DOHH2 (cell line): ENCODE data around the gene AGGF1.

ENCODE experiments used
- H3F3A ChIP-seq: fragments of 200-600 bp; sonication (generic), shearing (Covaris generic); 2 replicates; pipeline ENCODE4 v1.6.0; 2016; ENCODE audit warnings: antibody characterized with exemption, mild to moderate bottlenecking; ENCODE audit not compliant: control insufficient read depth, insufficient read depth
- H3K27ac ChIP-seq: fragments of 200-600 bp; sonication (generic); 2 replicates; pipeline ENCODE4 v1.5.1; 2014; ENCODE audit warnings: low read depth, mild to moderate bottlenecking, low read length, moderate library complexity
- H3K27me3 ChIP-seq: fragments of 200-600 bp; sonication (generic); 2 replicates; pipeline ENCODE4 v1.6.1; 2014; ENCODE audit warnings: mild to moderate bottlenecking, low read length, mixed read lengths; ENCODE audit not compliant: control insufficient read depth
- H3K36me3 ChIP-seq: fragments of 200-600 bp; sonication (generic); 2 replicates; pipeline ENCODE4 v1.6.1; 2014; ENCODE audit warnings: mild to moderate bottlenecking, low read length, moderate library complexity, mixed read lengths; ENCODE audit not compliant: control insufficient read depth
- H3K4me1 ChIP-seq: fragments of 200-600 bp; sonication (generic); 2 replicates; pipeline ENCODE4 v1.6.1; 2014; ENCODE audit warnings: mild to moderate bottlenecking, low read length, mixed read lengths; ENCODE audit not compliant: control insufficient read depth
- H3K4me2 ChIP-seq: fragments of 200-600 bp; sonication (generic); 2 replicates; pipeline ENCODE4 v1.6.0; 2014; ENCODE audit warnings: mild to moderate bottlenecking, low read length, moderate library complexity
- H3K4me3 ChIP-seq: fragments of 200-600 bp; sonication (generic); 2 replicates; pipeline ENCODE4 v1.5.1; 2014; ENCODE audit warnings: mild to moderate bottlenecking, low read length, mixed read lengths
- H3K79me2 ChIP-seq: fragments of 200-600 bp; sonication (generic); 2 replicates; pipeline ENCODE4 v1.6.1; 2014; ENCODE audit warnings: mild to moderate bottlenecking, low read length, mixed read lengths; ENCODE audit not compliant: control insufficient read depth
- H3K9me2 ChIP-seq: fragments of 200-600 bp; sonication (generic); replicated peaks from 2 replicates; pipeline ENCODE4 v1.6.1; 2014; ENCODE audit warnings: mild to moderate bottlenecking, low read length, mixed read lengths; ENCODE audit not compliant: control insufficient read depth
- H3K9me3 ChIP-seq: fragments of 200-600 bp; sonication (generic); 2 replicates; pipeline ENCODE4 v1.6.1; 2014; ENCODE audit warnings: antibody characterized with exemption, low read length, mixed read lengths; ENCODE audit not compliant: control insufficient read depth, insufficient read depth
- H4K20me1 ChIP-seq: fragments of 200-600 bp; sonication (generic); 2 replicates; pipeline ENCODE4 v1.6.0; 2014; ENCODE audit warnings: low read depth, mild to moderate bottlenecking, antibody characterized with exemption, low read length, moderate library complexity; ENCODE audit not compliant: control insufficient read depth, insufficient read depth
- EZH2phosphoT487 ChIP-seq: fragments of 200-600 bp; sonication (generic); IDR thresholded peaks from 2 replicates; pipeline ENCODE4 v1.6.1; 2017; ENCODE audit warnings: borderline replicate concordance, mild to moderate bottlenecking, antibody characterized with exemption, low read length, moderate library complexity, mixed read lengths
- TF ChIP-seq, protein P1 (sequence below): fragments of 200-600 bp; sonication (generic); IDR thresholded peaks from one replicate; pipeline ENCODE4 v1.5.1; 2014; ENCODE audit warnings: antibody characterized with exemption, mild to moderate bottlenecking, low read depth, low read length; ENCODE audit not compliant: poor library complexity, severe bottlenecking

AGGF1 gene

DNA sequence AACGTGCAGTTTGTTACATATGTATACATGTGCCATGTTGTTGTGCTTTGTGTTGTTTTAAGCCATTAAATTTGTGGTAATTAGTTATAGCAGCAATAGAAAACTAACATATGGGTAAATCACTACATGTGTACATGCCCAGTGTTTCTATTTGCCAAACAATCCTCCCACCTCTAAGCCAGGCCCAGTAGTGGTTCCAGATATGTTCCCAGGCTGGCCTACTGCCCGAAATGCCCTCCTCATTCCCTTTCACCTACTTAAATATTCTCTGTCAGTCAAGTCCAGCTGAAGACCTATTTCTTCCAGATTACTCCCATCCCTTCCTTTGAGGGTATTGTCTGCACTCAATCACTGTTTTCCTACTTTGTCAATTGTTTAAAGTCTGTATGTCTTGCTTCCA lies 24.1 kb upstream of the AGGF1 start:
- Histone ChIP-seq H3K9me3 (no peaks in the 10 kb centered on the region), H3K27me3 (no peaks in the 10 kb centered on the region)

DNA sequence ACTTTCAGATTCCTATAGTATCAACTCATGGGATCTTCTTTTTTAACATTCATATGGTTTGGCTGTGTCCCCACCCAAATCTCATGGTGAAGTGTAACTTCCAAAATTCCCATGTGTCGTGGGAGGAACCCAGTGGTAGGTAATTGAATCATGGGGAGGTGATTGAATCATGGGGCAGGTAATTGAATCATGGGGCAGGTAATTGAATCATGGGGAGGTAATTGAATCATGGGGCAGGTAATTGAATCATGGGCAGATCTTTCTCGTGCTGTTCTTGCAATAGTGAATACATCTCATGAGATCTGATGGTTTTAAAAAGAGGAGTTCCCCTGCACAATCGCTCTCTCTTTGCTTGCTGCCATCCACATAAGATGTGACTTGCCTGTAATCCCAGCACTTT lies 21.8 kb upstream of the AGGF1 start:
- Histone ChIP-seq H3K27ac (no peak overlapping the region), H3K79me2 (no peaks in the 10 kb centered on the region), H4K20me1 (no peaks in the 10 kb centered on the region), H3K4me2 (no peak overlapping the region), H3K4me1 (no peaks in the 10 kb centered on the region), H3F3A (no peaks in the 10 kb centered on the region), H3K27me3 (no peaks in the 10 kb centered on the region), H3K36me3 (no peaks in the 10 kb centered on the region), H3K9me3 (no peaks in the 10 kb centered on the region), H3K4me3 (no peak overlapping the region), H3K9me2 (no peaks in the 10 kb centered on the region)
- no peak for TF ChIP-seq EZH2phosphoT487

More for the DNA sequence above, 24.1 kb upstream of the AGGF1 start:
- Histone ChIP-seq H3K36me3 (no peaks in the 10 kb centered on the region), H3F3A (no peaks in the 10 kb centered on the region), H3K79me2 (no peaks in the 10 kb centered on the region), H3K4me3 (no peak overlapping the region), H3K4me2 (no peak overlapping the region), H3K27ac (no peak overlapping the region), H4K20me1 (no peaks in the 10 kb centered on the region), H3K4me1 (no peaks in the 10 kb centered on the region), H3K9me2 (no peaks in the 10 kb centered on the region)
- TF ChIP-seq, protein P1, sequence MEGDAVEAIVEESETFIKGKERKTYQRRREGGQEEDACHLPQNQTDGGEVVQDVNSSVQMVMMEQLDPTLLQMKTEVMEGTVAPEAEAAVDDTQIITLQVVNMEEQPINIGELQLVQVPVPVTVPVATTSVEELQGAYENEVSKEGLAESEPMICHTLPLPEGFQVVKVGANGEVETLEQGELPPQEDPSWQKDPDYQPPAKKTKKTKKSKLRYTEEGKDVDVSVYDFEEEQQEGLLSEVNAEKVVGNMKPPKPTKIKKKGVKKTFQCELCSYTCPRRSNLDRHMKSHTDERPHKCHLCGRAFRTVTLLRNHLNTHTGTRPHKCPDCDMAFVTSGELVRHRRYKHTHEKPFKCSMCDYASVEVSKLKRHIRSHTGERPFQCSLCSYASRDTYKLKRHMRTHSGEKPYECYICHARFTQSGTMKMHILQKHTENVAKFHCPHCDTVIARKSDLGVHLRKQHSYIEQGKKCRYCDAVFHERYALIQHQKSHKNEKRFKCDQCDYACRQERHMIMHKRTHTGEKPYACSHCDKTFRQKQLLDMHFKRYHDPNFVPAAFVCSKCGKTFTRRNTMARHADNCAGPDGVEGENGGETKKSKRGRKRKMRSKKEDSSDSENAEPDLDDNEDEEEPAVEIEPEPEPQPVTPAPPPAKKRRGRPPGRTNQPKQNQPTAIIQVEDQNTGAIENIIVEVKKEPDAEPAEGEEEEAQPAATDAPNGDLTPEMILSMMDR = no peak
- TF ChIP-seq EZH2phosphoT487 = no peak

DNA sequence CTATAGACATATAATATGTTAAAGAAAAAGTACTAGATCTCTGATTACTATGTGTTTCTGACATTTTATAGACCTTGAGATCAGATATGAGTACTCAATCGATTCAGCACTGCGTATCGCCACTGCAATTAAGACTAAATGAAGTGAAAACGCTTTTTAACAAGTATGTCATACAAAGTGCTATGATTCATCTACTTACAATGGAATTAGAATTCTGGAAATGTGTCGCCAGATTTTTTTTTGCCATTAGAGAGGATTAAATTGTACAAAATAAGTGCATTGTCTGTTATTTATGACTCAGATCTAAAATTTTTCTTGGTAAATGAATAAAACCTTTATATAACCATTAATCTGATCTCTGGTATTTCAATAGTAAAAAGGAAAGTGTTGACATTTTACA lies 20.0 kb upstream of the AGGF1 start:
- no peaks in the 10 kb centered on the region for H3K4me1 ChIP-seq
- TF ChIP-seq, protein P1 = no peak
- no peak for TF ChIP-seq EZH2phosphoT487
- no peak overlapping the region for H3K4me2 ChIP-seq
- H3K36me3 ChIP-seq = no peaks in the 10 kb centered on the region
- no peaks in the 10 kb centered on the region for H3F3A ChIP-seq
- no peaks in the 10 kb centered on the region for H3K9me2 ChIP-seq
- H3K79me2 ChIP-seq = no peaks in the 10 kb centered on the region
- H3K27ac ChIP-seq = no peak overlapping the region
- no peak overlapping the region for H3K4me3 ChIP-seq
- H3K27me3 ChIP-seq = no peaks in the 10 kb centered on the region
- H3K9me3 ChIP-seq = no peaks in the 10 kb centered on the region
- H4K20me1 ChIP-seq = no peaks in the 10 kb centered on the region

DNA sequence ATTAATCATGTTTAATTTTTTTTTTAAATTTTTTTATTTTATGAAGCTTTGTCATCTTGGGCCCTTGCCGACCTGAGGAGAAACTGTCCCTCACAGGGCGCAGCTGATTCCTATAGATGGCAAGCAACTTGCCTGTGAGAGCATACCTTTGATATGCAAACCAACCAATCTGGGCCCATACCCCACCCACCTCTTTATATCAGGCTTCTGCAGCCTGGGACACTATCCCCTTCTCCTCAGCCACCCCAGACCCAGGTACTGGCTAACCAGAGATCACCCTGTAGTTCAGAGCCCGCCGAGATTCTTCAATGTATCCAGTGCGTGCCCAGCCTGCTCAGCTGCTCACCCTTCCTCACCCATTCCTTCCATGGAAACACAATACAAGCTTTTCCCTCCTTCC lies 18.7 kb upstream of the AGGF1 start:
- no peaks in the 10 kb centered on the region for H3K36me3 ChIP-seq

More for the DNA sequence above, 18.7 kb upstream of the AGGF1 start:
- TF ChIP-seq, protein P1 = no peak
- TF ChIP-seq EZH2phosphoT487 = no peak
- Histone ChIP-seq H3F3A (no peaks in the 10 kb centered on the region), H4K20me1 (no peaks in the 10 kb centered on the region), H3K9me2 (no peaks in the 10 kb centered on the region), H3K27ac (no peak overlapping the region), H3K4me2 (no peak overlapping the region), H3K4me1 (peaks cover 7% of the 10 kb centered on the region), H3K4me3 (no peak overlapping the region), H3K79me2 (no peaks in the 10 kb centered on the region), H3K27me3 (no peaks in the 10 kb centered on the region), H3K9me3 (no peaks in the 10 kb centered on the region)
